Subcutaneous abdominal adipose tissue (tissue), 5 donors: ENCODE measurements around the gene SNED1.

Source experiments
- H3K27ac ChIP-seq: one replicate; pipeline ENCODE4 v1.7.0; 2013; ENCODE audit warnings: low read depth, mild to moderate bottlenecking, inconsistent platforms, low read length, moderate library complexity
- H3K27me3 ChIP-seq, 5 donors: one replicate each; pipeline ENCODE4 v1.7.0; 2013; ENCODE audit warnings: low read length in 5 of 5, inconsistent platforms in 1 of 5; ENCODE audit not compliant: control insufficient read depth in 5 of 5, insufficient read depth in 4 of 5
- H3K36me3 ChIP-seq, 5 donors: one replicate each; pipeline ENCODE4 v1.7.0; 2013; ENCODE audit warnings: low read length in 5 of 5; ENCODE audit not compliant: control insufficient read depth in 5 of 5, insufficient read depth in 5 of 5
- H3K4me1 ChIP-seq, 5 donors: one replicate each; pipeline ENCODE4 v1.7.0; 2013; ENCODE audit warnings: low read length in 5 of 5, mild to moderate bottlenecking in 3 of 5, moderate library complexity in 1 of 5; ENCODE audit not compliant: control insufficient read depth in 5 of 5, insufficient read depth in 5 of 5
- H3K4me3 ChIP-seq, 5 donors: one replicate each; pipeline ENCODE4 v1.7.0; 2013; ENCODE audit warnings: low read length in 5 of 5, low read depth in 1 of 5
- H3K9ac ChIP-seq, 5 donors: one replicate each; pipeline ENCODE4 v1.7.0; 2013; ENCODE audit warnings: low read length in 5 of 5, mild to moderate bottlenecking in 4 of 5, moderate library complexity in 3 of 5
- H3K9me3 ChIP-seq, 5 donors: one replicate each; pipeline ENCODE4 v1.7.0; 2013; ENCODE audit warnings: low read length in 5 of 5; ENCODE audit not compliant: control insufficient read depth in 5 of 5
- donor health status: healthy.
- donor health status: healthy.
- donor health status: healthy.
- donor health status: healthy.
- donor health status: healthy.

The SNED1 gene

DNA sequence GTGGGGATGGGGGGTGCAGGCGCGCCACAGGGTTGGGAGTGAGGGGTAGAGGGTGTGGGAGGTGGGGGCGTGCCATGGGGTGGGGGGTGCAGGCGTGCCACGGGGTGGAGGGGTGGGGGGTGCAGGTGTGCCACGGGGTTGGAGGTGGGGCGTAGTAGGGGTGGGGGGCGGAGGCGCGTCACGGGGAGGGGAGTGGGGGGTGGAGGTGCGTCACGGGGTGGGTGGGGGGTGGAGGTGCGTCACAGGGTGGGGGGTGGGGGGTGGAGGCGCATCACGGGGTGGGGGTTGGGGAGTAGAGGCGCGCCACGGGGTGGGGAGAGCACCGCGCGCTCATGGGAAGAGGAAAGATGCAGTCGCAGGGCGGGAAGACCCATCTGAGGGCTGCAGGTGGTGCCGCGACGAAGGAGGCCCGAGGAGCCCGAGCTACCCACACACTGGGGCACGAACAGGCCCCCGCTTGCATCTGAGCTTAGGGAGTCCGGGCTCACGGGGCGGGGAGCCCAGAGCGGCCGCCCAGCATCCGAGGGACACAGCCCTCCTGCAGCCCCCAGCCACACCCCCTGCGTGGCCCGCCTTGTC is 37.5 kb downstream of the SNED1 start:
- Histone ChIP-seq H3K4me3 (peak overlapping the region in 2 of 5 donors; percentile 22 to 33), H3K9me3 (no peaks in the 10 kb centered on the region), H3K27ac (no peak overlapping the region), H3K27me3 (no peaks in the 10 kb centered on the region), H3K36me3 (peaks cover 0 to 80% (median 70%) of the 10 kb centered on the region in 5 donors), H3K4me1 (peaks cover 0 to 9% (median 0%) of the 10 kb centered on the region in 5 donors), H3K9ac (no peak overlapping the region)

GRCh38 chr2:241036397-241036963 is 38.1 kb downstream of the SNED1 start:
- H3K36me3 ChIP-seq = peaks cover 0 to 79% (median 66%) of the 10 kb centered on the region in 5 donors
- H3K27me3 ChIP-seq = no peaks in the 10 kb centered on the region
- peak overlapping the region in 2 of 5 donors; percentile 22 to 33 for H3K4me3 ChIP-seq
- no peaks in the 10 kb centered on the region for H3K9me3 ChIP-seq
- H3K9ac ChIP-seq = no peak overlapping the region
- no peak overlapping the region for H3K27ac ChIP-seq
- H3K4me1 ChIP-seq = peaks cover 0 to 9% (median 0%) of the 10 kb centered on the region in 5 donors

DNA sequence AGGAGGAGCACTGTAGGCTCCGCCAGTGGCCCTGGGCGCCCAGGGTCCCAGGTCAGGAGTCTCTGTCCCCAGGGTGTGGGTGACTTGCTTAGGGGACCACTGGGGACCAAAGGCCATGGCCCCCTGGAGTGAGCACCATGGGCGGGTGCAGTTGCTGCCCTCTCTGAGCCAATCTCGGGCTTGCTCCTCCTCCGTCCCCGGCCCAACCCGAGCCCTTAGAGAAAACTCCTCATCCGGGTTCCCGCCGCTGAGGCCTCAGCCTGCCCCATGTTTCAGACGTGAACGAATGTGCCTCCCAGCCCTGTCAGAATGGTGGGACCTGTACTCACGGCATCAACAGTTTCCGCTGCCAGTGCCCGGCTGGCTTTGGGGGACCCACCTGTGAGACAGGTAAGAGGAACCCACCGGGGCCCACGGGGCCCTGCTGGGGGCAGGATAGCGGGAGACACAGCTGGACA is 38.6 kb downstream of the SNED1 start:
- H3K27ac ChIP-seq = no peak overlapping the region
- H3K9ac ChIP-seq = no peak overlapping the region
- no peaks in the 10 kb centered on the region for H3K9me3 ChIP-seq
- peak overlapping the region in 1 of 5 donors; percentile 22 for H3K4me3 ChIP-seq
- H3K4me1 ChIP-seq = peaks cover 0 to 9% (median 0%) of the 10 kb centered on the region in 5 donors
- peaks cover 0 to 79% (median 63%) of the 10 kb centered on the region in 5 donors for H3K36me3 ChIP-seq
- H3K27me3 ChIP-seq = no peaks in the 10 kb centered on the region

DNA sequence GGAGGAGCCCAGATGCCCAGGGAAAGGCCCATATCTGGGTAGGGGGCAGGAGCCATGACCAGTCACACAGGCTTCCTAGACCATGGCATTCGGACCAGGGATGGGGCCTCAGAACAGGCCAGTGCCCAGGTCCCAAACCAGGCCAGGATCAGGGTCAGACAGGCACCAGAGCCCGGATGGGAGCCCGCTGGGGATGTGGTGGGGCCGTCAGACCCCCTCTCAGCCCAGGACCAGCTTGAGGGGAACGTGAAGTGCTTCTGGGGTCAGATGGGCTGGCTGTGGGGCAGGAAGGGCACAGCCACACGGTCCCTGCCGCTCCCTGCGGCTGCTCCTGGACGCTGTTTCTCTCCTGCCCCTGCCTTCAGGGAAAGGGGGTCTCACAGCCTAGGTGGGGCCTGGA is 39.1 kb downstream of the SNED1 start:
- H3K36me3 ChIP-seq = peaks cover 0 to 78% (median 64%) of the 10 kb centered on the region in 5 donors
- H3K27me3 ChIP-seq = no peaks in the 10 kb centered on the region
- peaks cover 0 to 9% (median 0%) of the 10 kb centered on the region in 5 donors for H3K4me1 ChIP-seq
- no peak overlapping the region for H3K27ac ChIP-seq
- H3K9ac ChIP-seq = no peak overlapping the region
- H3K9me3 ChIP-seq = no peaks in the 10 kb centered on the region
- no peak overlapping the region for H3K4me3 ChIP-seq

DNA sequence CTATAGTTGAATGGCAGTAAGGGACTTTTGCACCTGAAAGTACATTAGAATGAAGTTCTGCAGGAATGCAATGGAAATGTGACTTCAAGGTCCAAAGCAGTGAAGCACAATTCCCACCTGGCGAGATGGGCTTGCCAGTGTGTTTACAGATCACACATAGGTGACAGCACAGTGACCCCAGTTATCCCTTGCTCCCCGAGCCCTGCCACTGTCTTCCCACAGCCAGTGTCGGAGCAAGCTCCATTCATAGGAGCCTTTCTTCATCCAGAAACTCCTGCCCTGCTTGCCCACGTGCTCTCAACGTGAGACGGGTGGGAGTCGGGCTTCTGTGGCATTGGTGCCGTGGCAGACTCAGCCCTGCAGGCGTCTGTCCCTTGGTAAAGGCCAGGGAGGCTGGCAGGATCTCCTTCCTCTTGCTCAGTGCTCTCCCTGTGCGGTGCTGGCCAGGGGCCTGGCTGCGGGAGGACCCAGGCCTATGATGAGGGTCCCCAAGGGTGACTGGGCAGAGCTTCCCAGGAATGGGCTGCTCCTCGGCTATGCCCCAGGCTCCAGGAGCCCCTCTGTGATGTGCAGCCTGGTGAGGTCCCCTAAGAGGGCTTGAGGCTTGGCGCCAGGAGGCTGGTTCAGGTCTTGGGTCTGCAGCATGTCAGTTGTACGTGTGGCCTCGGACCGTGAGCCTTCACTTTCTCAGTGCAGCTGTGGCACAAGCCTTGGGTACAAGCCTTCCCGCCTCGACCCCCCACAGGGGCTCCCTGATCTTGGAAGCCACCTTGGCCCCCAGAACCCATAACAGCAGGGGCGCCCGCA is 40.2 kb downstream of the SNED1 start:
- Histone ChIP-seq H3K4me1 (peaks cover 0 to 9% (median 0%) of the 10 kb centered on the region in 5 donors), H3K9me3 (no peaks in the 10 kb centered on the region), H3K27ac (no peak overlapping the region), H3K4me3 (no peak overlapping the region), H3K36me3 (peaks cover 0 to 78% (median 65%) of the 10 kb centered on the region in 5 donors), H3K27me3 (no peaks in the 10 kb centered on the region), H3K9ac (no peak overlapping the region)

GRCh38 chr2:241039416-241039815 is 41.0 kb downstream of the SNED1 start:
- Histone ChIP-seq H3K9me3 (peaks cover 0 to under 1% (median 0%) of the 10 kb centered on the region in 5 donors), H3K36me3 (peaks cover 0 to 72% (median 57%) of the 10 kb centered on the region in 5 donors), H3K4me1 (peaks cover 0 to 9% (median 0%) of the 10 kb centered on the region in 5 donors), H3K9ac (no peak overlapping the region), H3K27ac (no peak overlapping the region), H3K4me3 (no peak overlapping the region), H3K27me3 (no peaks in the 10 kb centered on the region)

DNA sequence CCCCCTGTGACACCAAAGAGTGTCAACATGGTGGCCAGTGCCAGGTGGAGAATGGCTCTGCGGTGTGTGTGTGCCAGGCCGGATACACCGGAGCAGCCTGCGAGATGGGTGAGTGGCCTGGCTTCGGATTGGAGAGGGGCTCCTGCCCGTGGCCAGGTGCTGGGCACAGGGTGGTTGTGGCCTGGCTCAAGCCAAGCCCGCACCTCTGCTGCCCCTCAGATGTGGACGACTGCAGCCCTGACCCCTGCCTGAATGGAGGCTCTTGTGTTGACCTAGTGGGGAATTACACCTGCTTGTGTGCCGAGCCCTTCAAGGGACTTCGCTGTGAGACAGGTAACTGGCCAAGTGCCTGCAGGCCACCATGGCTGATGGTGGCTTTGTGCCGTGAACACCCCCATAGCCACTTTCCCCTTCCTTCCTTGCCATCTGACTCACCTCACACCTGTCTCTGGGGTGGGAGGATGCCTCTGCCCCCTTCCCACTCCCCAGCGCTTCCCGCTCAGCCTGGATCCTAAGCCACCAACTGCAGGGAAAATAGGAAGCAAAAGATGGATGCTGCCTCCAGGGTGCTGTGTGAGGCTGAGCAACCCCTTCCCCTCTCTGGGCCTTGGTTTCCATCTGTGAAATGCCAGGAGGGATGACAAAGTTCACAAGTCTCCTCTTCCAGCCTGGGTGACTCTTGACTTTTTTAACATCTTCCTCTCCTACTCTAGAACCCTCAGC is 41.8 kb downstream of the SNED1 start:
- H3K4me3 ChIP-seq = no peak overlapping the region
- H3K27me3 ChIP-seq = no peaks in the 10 kb centered on the region
- H3K9ac ChIP-seq = no peak overlapping the region
- peaks cover 0 to 2% (median 0%) of the 10 kb centered on the region in 5 donors for H3K9me3 ChIP-seq
- H3K4me1 ChIP-seq = peaks cover 0 to 9% (median 0%) of the 10 kb centered on the region in 5 donors
- H3K36me3 ChIP-seq = peaks cover 0 to 70% (median 53%) of the 10 kb centered on the region in 5 donors
- no peak overlapping the region for H3K27ac ChIP-seq

- no peaks in the 10 kb centered on the region for H3K27me3 ChIP-seq
- H3K27ac ChIP-seq = no peak overlapping the region
- H3K9me3 ChIP-seq = peaks cover 0 to 2% (median 0%) of the 10 kb centered on the region in 5 donors
- peak overlapping the region in 1 of 5 donors; percentile 9 for H3K9ac ChIP-seq
- H3K4me1 ChIP-seq = peaks cover 0 to 2% (median 0%) of the 10 kb centered on the region in 5 donors
- H3K36me3 ChIP-seq = peaks cover 0 to 63% (median 50%) of the 10 kb centered on the region in 5 donors
- no peak overlapping the region for H3K4me3 ChIP-seq
Measured at GRCh38 chr2:241041589-241042158, 43.3 kb downstream of the SNED1 start.

DNA sequence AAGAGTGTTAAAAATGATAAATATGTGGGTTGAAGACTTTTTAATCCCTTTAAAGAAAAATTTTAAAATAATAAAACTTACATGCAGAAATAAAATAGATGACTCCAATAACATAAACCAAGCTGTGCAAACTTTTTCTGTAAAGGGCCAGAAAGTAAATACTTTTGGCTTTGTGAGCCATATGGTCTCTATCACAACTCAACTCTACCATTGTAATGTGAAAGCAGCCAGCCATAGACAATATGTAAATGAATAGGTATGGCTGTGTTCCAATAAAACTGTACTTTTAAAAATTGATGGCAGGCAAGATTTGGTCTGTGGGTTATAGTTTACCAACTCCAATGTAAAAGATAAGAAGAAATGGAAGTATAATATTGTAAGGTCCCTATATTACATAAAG is 45.2 kb downstream of the SNED1 start:
- peaks cover 0 to 2% (median 0%) of the 10 kb centered on the region in 5 donors for H3K9me3 ChIP-seq
- H3K36me3 ChIP-seq = peaks cover 0 to 52% (median 41%) of the 10 kb centered on the region in 5 donors
- H3K4me3 ChIP-seq = no peak overlapping the region
- H3K4me1 ChIP-seq = no peaks in the 10 kb centered on the region
- H3K27me3 ChIP-seq = no peaks in the 10 kb centered on the region
- no peak overlapping the region for H3K27ac ChIP-seq
- H3K9ac ChIP-seq = no peak overlapping the region
